Activated T-cell treated with anti-CD3 and anti-CD28 coated beads, Interleukin-2, amount 50 U/mL, for 4 hours (primary cell): ENCODE measurements around the gene BPIFA2. TPM values are rescaled to one million over a fixed set of nuclear protein-coding genes. Genes with fewer than 3 reads are reported as not detected.

ENCODE experiments used
- ATAC-seq, 2 donors: fragments of 200-7000 bp; cut with Tn5 transposase; one replicate each; pipeline ENCODE4 v1.10.0; 2021
- DNase-seq: peaks from one replicate; pipeline ENCODE4 v3.0.0-alpha.2; 2020
- H3K27me3 Mint-ChIP-seq: one replicate; pipeline ENCODE4 v1.8.0; 2021; ENCODE audit warnings: low read depth, mixed read lengths
- H3K36me3 Mint-ChIP-seq: one replicate; pipeline ENCODE4 v1.8.0; 2022; ENCODE audit warnings: mixed read lengths; ENCODE audit not compliant: insufficient read depth
- H3K4me1 Mint-ChIP-seq: one replicate; pipeline ENCODE4 v1.8.0; 2021; ENCODE audit warnings: low read depth, mixed read lengths
- H3K4me3 Mint-ChIP-seq: one replicate; pipeline ENCODE4 v1.8.0; 2021; ENCODE audit warnings: mild to moderate bottlenecking, moderate library complexity, mixed read lengths
- H3K9me3 Mint-ChIP-seq: one replicate; pipeline ENCODE4 v1.8.0; 2021; ENCODE audit warnings: mixed read lengths
- total RNA-seq, 3 donors: library from RNA; stranded (reverse); gene quantifications; one replicate each; pipeline ENCODE4 v1.2.1, GENCODE V29; 2021

The BPIFA2 gene
- total RNA-seq, 3 donors from 2014 or later = not detected

GRCh38 chr20:33199026-33199425 is 31.1 kb downstream of the BPIFA2 start:
- no peak overlapping the region for H3K4me3 Mint-ChIP-seq
- H3K27me3 Mint-ChIP-seq = peaks cover 25% of the 10 kb centered on the region
- no peak for DNase-seq
- H3K9me3 Mint-ChIP-seq = no peaks in the 10 kb centered on the region
- no peak for ATAC-seq
- peaks cover 2% of the 10 kb centered on the region for H3K4me1 Mint-ChIP-seq
- no peaks in the 10 kb centered on the region for H3K36me3 Mint-ChIP-seq

DNA sequence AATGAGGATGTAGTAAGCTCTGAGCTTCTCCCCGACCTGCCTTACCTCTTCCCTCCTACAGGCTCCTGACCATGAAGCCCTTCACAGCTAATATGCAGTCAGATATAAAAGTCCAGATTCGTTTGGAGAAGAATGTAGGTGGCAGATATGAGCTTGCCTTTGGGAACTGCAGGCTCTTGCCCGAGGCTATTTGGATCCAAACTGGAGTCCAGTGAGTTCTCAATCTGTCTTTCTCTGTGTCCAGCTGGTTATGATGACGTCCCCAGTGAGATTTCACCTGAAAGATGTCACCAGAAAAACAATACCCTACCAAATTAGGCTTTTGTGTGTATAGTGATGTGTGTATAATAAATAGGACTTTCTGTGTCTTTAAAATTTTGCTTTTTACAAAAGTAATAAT is 34.5 kb downstream of the BPIFA2 start:
- H3K4me1 Mint-ChIP-seq = no peaks in the 10 kb centered on the region
- ATAC-seq = no peak

DNA sequence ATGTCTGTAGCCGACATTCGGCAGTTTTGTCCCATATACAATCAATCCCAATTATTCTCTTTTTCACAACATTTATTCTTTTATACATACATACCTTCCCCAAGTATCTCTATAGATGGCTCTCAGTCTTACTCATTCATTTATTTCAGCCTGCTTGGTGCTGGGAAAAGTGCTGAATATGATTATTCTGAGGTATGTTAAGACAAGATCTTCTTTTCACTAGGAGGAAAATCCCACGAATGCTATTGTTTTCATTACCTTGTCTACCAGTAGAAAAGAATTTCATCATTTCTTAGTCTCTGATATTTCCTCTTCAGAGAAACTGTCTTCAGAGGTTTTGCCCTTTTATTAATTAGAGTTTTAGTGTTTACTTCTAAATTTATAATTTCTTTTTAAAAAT is 35.5 kb downstream of the BPIFA2 start:
- peaks cover 24% of the 10 kb centered on the region for H3K27me3 Mint-ChIP-seq
- no peaks in the 10 kb centered on the region for H3K4me1 Mint-ChIP-seq
- no peak overlapping the region for H3K4me3 Mint-ChIP-seq
- ATAC-seq (no peak), DNase-seq (no peak)
- no peaks in the 10 kb centered on the region for H3K9me3 Mint-ChIP-seq
- no peaks in the 10 kb centered on the region for H3K36me3 Mint-ChIP-seq

More for the DNA sequence above, 34.5 kb downstream of the BPIFA2 start:
- Mint-ChIP-seq H3K9me3 (no peaks in the 10 kb centered on the region), H3K36me3 (no peaks in the 10 kb centered on the region), H3K4me3 (no peak overlapping the region), H3K27me3 (peaks cover 24% of the 10 kb centered on the region)
- no peak for DNase-seq

DNA sequence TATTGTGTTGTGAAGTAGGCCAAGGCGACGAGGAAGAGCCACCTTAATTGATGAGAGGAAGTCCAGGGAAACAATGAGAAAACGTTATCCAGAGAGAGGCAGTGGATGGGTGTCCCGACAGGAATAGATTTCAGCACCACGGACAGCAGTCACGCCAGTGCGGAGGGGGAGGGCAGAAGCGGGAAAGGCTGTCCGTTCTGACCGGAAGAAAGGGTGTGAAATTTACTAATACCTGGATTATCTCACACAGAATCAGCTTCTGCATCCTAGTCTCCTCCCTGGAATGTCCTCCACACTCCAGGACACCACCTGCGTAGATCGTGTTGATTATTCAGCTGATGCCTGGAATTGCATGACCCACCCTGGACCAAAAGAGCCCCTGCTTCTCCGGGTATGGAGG is 41.8 kb downstream of the BPIFA2 start:
- H3K27me3 Mint-ChIP-seq = peaks cover 46% of the 10 kb centered on the region
- DNase-seq (peak; percentile 7), ATAC-seq (no peak)
- H3K36me3 Mint-ChIP-seq = no peaks in the 10 kb centered on the region
- H3K4me3 Mint-ChIP-seq = no peak overlapping the region
- no peaks in the 10 kb centered on the region for H3K4me1 Mint-ChIP-seq
- H3K9me3 Mint-ChIP-seq = no peaks in the 10 kb centered on the region

DNA sequence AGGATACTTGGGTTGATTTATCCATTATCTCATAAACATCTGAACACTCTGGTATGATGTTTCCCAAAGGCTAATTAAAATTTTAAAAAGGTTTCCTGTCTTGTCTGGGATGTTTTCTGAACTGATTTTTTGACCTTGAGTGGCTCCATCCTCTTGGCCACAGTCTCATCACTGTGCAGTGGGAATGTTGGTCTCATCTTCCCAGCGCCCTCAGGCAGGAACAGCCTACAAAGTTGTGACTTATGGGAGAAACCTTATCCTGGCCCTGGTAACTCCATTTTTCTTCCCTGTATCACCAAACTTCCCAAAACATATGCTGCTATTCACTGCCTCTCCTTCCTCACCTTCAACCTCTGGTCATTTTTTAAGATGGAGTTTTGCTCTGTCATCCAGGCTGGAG is 42.4 kb downstream of the BPIFA2 start:
- ATAC-seq (no peak), DNase-seq (no peak)
- no peak overlapping the region for H3K4me3 Mint-ChIP-seq
- H3K9me3 Mint-ChIP-seq = no peaks in the 10 kb centered on the region
- H3K36me3 Mint-ChIP-seq = no peaks in the 10 kb centered on the region
- no peaks in the 10 kb centered on the region for H3K4me1 Mint-ChIP-seq
- H3K27me3 Mint-ChIP-seq = peaks cover 48% of the 10 kb centered on the region

DNA sequence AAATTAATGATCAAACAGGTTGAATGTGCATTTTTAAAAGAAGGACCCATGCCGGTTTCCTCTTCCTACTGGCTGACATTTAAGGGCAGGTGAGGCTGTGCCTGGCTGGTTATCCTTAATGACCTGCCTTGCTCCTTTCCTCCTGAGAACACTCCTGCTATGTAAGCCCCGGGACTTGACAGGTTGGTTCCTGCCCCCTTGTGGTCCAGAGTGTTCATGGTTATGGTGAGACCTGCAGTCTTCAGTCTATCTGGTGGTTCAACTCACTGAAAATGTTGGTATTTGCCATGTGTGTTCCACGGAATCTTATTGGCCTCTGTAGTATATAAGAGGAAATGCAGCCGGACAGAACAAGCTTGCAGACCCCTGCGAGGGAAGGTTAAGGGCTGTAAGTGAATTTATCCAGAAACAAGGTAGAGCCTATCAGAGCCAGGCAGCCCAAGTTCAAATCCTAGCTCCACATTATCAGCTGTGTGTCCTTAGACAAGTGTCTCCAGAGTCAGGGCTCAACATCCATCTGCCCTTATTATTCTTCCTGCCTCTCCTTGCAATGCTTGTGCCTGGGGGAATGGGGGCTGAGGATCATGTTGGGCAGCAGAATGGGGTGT is 44.0 kb downstream of the BPIFA2 start:
- DNase-seq = no peak
- Mint-ChIP-seq H3K4me3 (no peak overlapping the region), H3K4me1 (no peaks in the 10 kb centered on the region), H3K9me3 (no peaks in the 10 kb centered on the region), H3K36me3 (no peaks in the 10 kb centered on the region), H3K27me3 (peaks cover 57% of the 10 kb centered on the region)
- no peak for ATAC-seq

DNA sequence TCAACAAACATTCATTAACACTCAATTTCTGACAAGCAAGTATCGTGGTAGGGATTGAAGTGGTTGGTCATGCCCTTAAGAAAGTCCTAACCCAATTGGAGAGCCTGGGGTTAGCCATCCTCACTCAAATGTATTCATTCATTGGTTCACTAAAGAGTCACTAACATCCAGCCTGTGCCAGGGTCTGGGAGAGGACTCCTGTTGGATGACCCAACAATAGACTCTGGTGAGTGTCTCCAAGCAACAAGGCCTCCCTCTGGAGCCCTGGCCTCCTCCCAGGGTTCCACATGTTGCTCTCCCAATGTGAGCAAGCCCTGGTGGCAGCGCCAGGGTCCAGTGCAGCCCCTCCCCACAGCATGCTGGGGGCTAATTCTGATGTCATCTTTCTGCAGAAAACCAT is 49.1 kb downstream of the BPIFA2 start, which contains the start of gene BPIFA3:
BPIFA3 (plus strand) TSS at position 301 of the 400 bp plus-strand sequence. CDS start 185 bp downstream, outside the sequence.
- no peak within 1 kb of the TSS for H3K4me3 Mint-ChIP-seq
- ATAC-seq = no peak
- DNase-seq = no peak
- H3K36me3 Mint-ChIP-seq = no peaks in the 10 kb centered on the region
- no peaks in the 10 kb centered on the region for H3K4me1 Mint-ChIP-seq
- peaks cover 35% of the 10 kb centered on the region for H3K27me3 Mint-ChIP-seq
- H3K9me3 Mint-ChIP-seq = no peaks in the 10 kb centered on the region

DNA sequence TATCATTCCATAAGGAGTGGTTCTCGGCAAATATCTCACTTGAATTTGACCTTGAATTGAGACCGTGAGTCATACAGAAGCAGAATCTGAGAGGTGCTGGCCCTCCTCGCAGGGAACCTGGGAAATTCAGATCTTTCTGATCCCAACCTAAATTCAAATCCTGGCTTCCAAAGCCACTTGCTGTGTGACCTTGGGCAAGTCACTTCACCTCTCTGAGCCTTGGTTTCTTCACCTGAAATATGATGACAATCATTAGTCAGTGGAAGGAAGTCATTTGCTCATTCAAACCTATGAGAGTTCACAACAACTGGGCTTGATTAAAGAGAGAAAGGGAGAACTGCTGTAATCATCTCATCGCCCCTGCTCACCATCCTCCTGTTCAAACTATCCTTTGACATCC is 56.4 kb downstream of the BPIFA2 start:
- DNase-seq (no peak), ATAC-seq (no peak)
- H3K4me1 Mint-ChIP-seq = no peaks in the 10 kb centered on the region
- H3K36me3 Mint-ChIP-seq = no peaks in the 10 kb centered on the region
- no peak overlapping the region for H3K4me3 Mint-ChIP-seq
- H3K9me3 Mint-ChIP-seq = no peaks in the 10 kb centered on the region
- peaks cover 22% of the 10 kb centered on the region for H3K27me3 Mint-ChIP-seq

DNA sequence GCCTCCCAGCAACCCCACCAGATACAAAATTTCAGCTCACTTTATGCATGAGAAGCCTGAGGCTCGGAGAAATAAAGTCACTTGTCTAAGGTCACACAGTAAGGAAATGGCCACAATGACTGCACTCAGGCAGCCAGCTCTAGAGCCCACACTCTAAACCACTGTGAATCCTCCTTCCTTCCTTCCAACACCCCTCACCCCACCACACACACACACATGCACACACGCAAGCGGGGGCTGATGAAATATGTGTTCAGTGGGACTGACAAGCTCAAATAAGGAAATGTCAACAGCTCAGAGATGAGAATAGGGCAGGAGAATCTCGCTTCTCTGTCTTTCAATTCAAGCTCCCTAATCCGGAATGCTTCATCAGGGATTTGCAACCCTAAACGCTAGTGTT is 61.9 kb downstream of the BPIFA2 start:
- H3K4me1 Mint-ChIP-seq = peaks cover 9% of the 10 kb centered on the region
- no peaks in the 10 kb centered on the region for H3K36me3 Mint-ChIP-seq
- no peaks in the 10 kb centered on the region for H3K9me3 Mint-ChIP-seq
- H3K4me3 Mint-ChIP-seq = no peak overlapping the region
- DNase-seq (no peak), ATAC-seq (no peak)
- peaks cover 13% of the 10 kb centered on the region for H3K27me3 Mint-ChIP-seq

Other genes with a start within 250 kb of the BPIFA2 start
- gene SUN5, start 163.7 kb upstream of the BPIFA2 start, total RNA-seq = not detected
- gene BPIFB2, start 160.5 kb upstream of the BPIFA2 start, total RNA-seq = under 1 TPM in 1 of 3 donors, not detected in 2; 0.11 TPM
- gene BPIFB6, start 136.5 kb upstream of the BPIFA2 start, total RNA-seq = not detected
- gene BPIFB3, start 114.3 kb upstream of the BPIFA2 start, total RNA-seq = not detected
- gene BPIFB4, start 88.5 kb upstream of the BPIFA2 start, total RNA-seq = not detected
- not detected for gene BPIFA3, start 49.2 kb downstream of the BPIFA2 start, total RNA-seq
- not detected for gene BPIFA1, start 67.8 kb downstream of the BPIFA2 start, total RNA-seq
- gene BPIFB1, start 115.1 kb downstream of the BPIFA2 start, total RNA-seq = not detected
- 10 to 100 TPM; 52.6 to 55.7 (median 53.8) TPM for gene CDK5RAP1, start 233.4 kb downstream of the BPIFA2 start, total RNA-seq